ENCODE data around the gene TCEANC2.

Gene TCEANC2

DNA sequence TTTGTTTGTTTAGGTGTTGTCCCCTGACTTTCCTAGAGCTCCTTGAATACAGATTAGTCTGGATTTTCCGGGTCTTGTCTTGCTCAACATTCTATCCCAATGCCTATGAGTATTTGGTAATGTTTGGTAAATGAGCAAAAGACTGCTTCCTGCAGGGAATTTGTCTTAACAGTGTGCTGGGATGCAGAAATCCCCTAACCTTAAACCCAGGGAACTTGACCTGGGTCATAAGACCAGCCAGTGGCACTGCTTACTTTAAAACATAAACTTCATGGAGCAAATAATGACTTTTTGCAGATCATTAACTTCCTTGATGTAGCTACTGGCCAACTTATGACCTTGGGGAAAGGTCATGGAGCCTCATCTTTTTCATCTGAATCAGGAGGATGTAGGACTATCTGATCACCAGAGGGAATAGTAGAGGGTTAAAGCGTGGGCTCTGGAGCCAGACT, 27.2 kb downstream of the TCEANC2 start:
- TF ChIP-seq POLR2AphosphoS5 (IDR thresholded peaks at IDR 0.05; ENCODE audit: low read depth, low read length) (no peak), SIN3A (IDR thresholded peaks at IDR 0.05; ENCODE audit: borderline replicate concordance, insufficient read depth, low read length) (no peak), FOXP2 (optimal IDR thresholded peaks at IDR 0.05; ENCODE audit: borderline replicate concordance, extremely low read depth, extremely low read length, insufficient read depth) (no peak), TAF1 (IDR thresholded peaks at IDR 0.05; ENCODE audit: borderline replicate concordance, insufficient read depth, low read length) (no peak)
- TF ChIP-seq, protein P1, sequence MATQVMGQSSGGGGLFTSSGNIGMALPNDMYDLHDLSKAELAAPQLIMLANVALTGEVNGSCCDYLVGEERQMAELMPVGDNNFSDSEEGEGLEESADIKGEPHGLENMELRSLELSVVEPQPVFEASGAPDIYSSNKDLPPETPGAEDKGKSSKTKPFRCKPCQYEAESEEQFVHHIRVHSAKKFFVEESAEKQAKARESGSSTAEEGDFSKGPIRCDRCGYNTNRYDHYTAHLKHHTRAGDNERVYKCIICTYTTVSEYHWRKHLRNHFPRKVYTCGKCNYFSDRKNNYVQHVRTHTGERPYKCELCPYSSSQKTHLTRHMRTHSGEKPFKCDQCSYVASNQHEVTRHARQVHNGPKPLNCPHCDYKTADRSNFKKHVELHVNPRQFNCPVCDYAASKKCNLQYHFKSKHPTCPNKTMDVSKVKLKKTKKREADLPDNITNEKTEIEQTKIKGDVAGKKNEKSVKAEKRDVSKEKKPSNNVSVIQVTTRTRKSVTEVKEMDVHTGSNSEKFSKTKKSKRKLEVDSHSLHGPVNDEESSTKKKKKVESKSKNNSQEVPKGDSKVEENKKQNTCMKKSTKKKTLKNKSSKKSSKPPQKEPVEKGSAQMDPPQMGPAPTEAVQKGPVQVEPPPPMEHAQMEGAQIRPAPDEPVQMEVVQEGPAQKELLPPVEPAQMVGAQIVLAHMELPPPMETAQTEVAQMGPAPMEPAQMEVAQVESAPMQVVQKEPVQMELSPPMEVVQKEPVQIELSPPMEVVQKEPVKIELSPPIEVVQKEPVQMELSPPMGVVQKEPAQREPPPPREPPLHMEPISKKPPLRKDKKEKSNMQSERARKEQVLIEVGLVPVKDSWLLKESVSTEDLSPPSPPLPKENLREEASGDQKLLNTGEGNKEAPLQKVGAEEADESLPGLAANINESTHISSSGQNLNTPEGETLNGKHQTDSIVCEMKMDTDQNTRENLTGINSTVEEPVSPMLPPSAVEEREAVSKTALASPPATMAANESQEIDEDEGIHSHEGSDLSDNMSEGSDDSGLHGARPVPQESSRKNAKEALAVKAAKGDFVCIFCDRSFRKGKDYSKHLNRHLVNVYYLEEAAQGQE (IDR thresholded peaks at IDR 0.05; ENCODE audit: insufficient read depth in 1 of 2, low read depth in 2 of 2, low read length in 2 of 2): no peak

DNA sequence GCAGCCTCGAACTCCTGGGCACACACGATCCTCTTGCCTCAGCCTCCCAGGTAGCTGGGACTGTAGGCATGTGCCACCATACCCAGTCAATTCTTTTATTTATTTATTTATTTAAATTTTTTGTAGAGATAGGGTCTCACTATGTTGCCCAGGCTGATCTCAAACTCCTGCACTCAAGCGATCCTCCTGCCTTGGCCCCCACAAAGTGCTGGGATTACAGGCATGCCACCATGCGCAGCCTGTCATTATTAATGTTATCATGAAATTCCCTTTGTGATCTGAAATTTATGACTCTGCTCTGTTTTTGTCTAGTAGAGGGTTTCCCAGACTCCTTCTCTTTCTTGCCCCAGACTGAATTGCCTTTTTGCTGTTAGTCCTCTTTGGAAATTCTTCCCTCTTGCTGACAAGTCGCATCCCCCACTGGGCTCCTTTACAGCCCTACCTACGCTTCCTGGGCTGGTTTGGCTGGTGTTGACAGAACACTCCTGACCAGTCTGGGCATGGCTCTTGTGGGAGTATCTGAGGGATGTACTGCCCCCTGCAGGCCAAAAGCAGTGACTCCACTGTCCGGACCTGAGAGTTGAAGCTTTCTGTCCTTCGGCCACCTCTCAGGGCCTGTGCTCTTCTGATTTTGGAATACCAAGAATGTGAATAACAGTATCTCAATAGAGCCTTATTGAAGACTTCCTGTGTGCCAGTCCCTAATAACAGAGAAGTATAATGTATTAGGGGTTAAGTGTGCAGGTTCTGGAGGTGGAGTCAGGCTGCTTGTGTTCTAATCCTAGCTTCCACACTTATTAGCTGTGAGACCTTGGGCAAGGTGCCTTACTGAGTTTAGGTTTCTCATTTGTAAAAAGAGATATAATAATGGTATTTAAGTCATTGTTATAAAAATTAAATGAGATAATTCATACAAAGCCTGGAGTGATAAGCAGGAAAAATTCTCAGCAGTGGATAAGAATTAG, 28.2 kb downstream of the TCEANC2 start:
- TF ChIP-seq FOXP2 (optimal IDR thresholded peaks at IDR 0.05; ENCODE audit: borderline replicate concordance, extremely low read depth, extremely low read length, insufficient read depth): no peak
- no peak for TF ChIP-seq TAF1 (IDR thresholded peaks at IDR 0.05; ENCODE audit: borderline replicate concordance, insufficient read depth, low read length)
- TF ChIP-seq SIN3A (IDR thresholded peaks at IDR 0.05; ENCODE audit: borderline replicate concordance, insufficient read depth, low read length): no peak
- TF ChIP-seq POLR2AphosphoS5 (IDR thresholded peaks at IDR 0.05; ENCODE audit: low read depth, low read length): no peak
- TF ChIP-seq, protein P1 (IDR thresholded peaks at IDR 0.05; ENCODE audit: insufficient read depth in 1 of 2, low read depth in 2 of 2, low read length in 2 of 2): no peak

DNA sequence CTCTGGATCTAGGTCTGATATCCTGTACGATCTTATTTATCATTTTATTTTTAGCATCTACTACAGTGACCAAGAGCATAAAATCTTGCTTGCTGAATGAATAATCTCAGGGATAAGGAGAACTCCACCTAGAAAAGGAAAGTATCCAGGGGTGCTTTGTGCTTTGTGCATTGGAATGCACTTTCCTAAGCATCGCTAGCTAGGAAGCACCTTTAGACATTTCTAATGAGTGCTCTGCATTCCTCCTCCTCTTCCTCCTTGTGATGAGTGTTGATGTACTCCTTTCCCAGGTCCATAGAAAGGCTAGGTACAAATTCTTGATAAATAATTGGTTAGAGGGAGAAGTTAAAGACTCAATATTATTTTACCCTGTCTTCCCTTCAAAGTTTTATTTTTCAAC, 31.4 kb downstream of the TCEANC2 start:
- TF ChIP-seq FOXP2 (optimal IDR thresholded peaks at IDR 0.05; ENCODE audit: borderline replicate concordance, extremely low read depth, extremely low read length, insufficient read depth) (no peak), POLR2AphosphoS5 (IDR thresholded peaks at IDR 0.05; ENCODE audit: low read depth, low read length) (no peak), SIN3A (IDR thresholded peaks at IDR 0.05; ENCODE audit: borderline replicate concordance, insufficient read depth, low read length) (no peak), TAF1 (IDR thresholded peaks at IDR 0.05; ENCODE audit: borderline replicate concordance, insufficient read depth, low read length) (no peak)
- TF ChIP-seq, protein P1 (IDR thresholded peaks at IDR 0.05; ENCODE audit: insufficient read depth in 1 of 2, low read depth in 2 of 2, low read length in 2 of 2): no peak

DNA sequence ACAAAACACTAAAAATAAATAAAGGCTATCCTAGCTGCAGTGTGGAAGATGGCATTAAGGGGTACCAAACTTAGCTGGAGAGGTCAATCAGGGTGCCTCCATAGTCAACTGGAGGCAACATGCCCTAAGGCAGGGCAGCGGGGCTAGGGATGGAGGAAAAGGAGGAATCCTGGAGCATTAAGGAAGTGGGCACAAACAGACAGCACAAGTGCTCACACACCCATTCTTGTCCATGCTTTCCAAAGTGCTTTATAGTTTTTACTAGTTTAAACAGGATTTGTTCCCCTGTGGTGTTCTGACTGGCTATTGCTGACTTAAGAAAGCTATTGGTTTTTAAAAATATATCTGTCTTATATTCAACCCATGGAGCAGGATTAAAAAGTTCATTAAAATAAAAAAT, 33.3 kb downstream of the TCEANC2 start:
- TF ChIP-seq TAF1 (IDR thresholded peaks at IDR 0.05; ENCODE audit: borderline replicate concordance, insufficient read depth, low read length) (no peak), FOXP2 (optimal IDR thresholded peaks at IDR 0.05; ENCODE audit: borderline replicate concordance, extremely low read depth, extremely low read length, insufficient read depth) (no peak), SIN3A (IDR thresholded peaks at IDR 0.05; ENCODE audit: borderline replicate concordance, insufficient read depth, low read length) (no peak), POLR2AphosphoS5 (IDR thresholded peaks at IDR 0.05; ENCODE audit: low read depth, low read length) (no peak)
- TF ChIP-seq, protein P1 (IDR thresholded peaks at IDR 0.05; ENCODE audit: insufficient read depth in 1 of 2, low read depth in 2 of 2, low read length in 2 of 2): no peak
